SK-N-SH (cell line): Measurements from ENCODE around the gene MAP2. TPM values are rescaled to one million over a fixed set of nuclear protein-coding genes. Genes with fewer than 3 reads are reported as not detected.

Experiments used
- CTCF ChIA-PET: fragments of 300-600, 350-600 bp; formaldehyde crosslinking; extraction: SDS; loops from one replicate; lab custom pipeline; 2021; lab: Yijun Ruan, JAX
- POLR2A ChIA-PET: fragments of 350-600 bp; sonication (Branson Sonifier 250); formaldehyde crosslinking; extraction: SDS; loops from one replicate; lab custom pipeline; 2020; ENCODE audit warnings: antibody characterized with exemption, inconsistent platforms; lab: Yijun Ruan, JAX
- DNase-seq: peaks from one replicate; pipeline ENCODE4 v3.0.0; 2012
- H2AFZ ChIP-seq: fragments of 200-600 bp; sonication (generic); 2 replicates; pipeline ENCODE4 v1.8.1; 2016; ENCODE audit warnings: antibody characterized with exemption, mild to moderate bottlenecking, low read depth
- H3F3A ChIP-seq: fragments of 200-600 bp; sonication (generic); replicated peaks from 2 replicates; pipeline ENCODE3; 2016; ENCODE audit warnings: antibody characterized with exemption, mild to moderate bottlenecking; ENCODE audit not compliant: insufficient read depth
- H3K27ac ChIP-seq, 2 experiments: fragments of 200-500 bp in 1 of 2; fragments of 200-600 bp in 1 of 2; sonication (Bioruptor generic) in 1 of 2; sonication (generic), shearing (Covaris generic) in 1 of 2; 2 replicates each; pipeline versions ENCODE4 v1.5.1 to v1.6.1; 2014 to 2016; ENCODE audit warnings: low read depth in 2 of 2, inconsistent platforms in 1 of 2, low read length in 1 of 2, mild to moderate bottlenecking in 1 of 2, mixed read lengths in 1 of 2
- H3K27me3 ChIP-seq: fragments of 200-600 bp; sonication (generic), shearing (Covaris generic); 2 replicates; pipeline ENCODE4 v1.6.1; 2016; ENCODE audit warnings: mixed run types; ENCODE audit not compliant: insufficient read depth
- H3K36me3 ChIP-seq, 2 experiments: fragments of 200-500 bp in 1 of 2; fragments of 200-600 bp in 1 of 2; sonication (Bioruptor generic) in 1 of 2; sonication (generic) in 1 of 2; replicated peaks in 1 of 2; 2 replicates each; pipeline versions ENCODE3 to v1.5.1; 2014 to 2016; ENCODE audit warnings: low read length in 1 of 2, mild to moderate bottlenecking in 1 of 2; ENCODE audit not compliant: insufficient read depth in 2 of 2, control insufficient read depth in 1 of 2
- H3K4me1 ChIP-seq, 2 experiments: fragments of 200-500 bp in 1 of 2; fragments of 200-600 bp in 1 of 2; sonication (Bioruptor generic) in 1 of 2; sonication (generic), shearing (Covaris generic) in 1 of 2; 2 replicates each; pipeline versions ENCODE4 v1.5.1 to v1.6.1; 2014 to 2016; ENCODE audit warnings: low read depth in 1 of 2, low read length in 1 of 2, mixed run types in 1 of 2; ENCODE audit not compliant: insufficient read depth in 2 of 2, control insufficient read depth in 1 of 2
- H3K4me2 ChIP-seq: fragments of 200-600 bp; sonication (generic), shearing (Covaris generic); 2 replicates; pipeline ENCODE4 v1.6.1; 2017; ENCODE audit warnings: mixed run types
- H3K4me3 ChIP-seq, 2 experiments: fragments of 200-500 bp in 1 of 2; fragments of 200-600 bp in 1 of 2; sonication (Bioruptor generic) in 1 of 2; sonication (generic), shearing (Covaris generic) in 1 of 2; 2 replicates each; pipeline versions ENCODE4 v1.5.1 to v1.8.1; 2014 to 2016; ENCODE audit warnings: low read depth in 2 of 2, inconsistent platforms in 1 of 2, low read length in 1 of 2, mild to moderate bottlenecking in 1 of 2, mixed read lengths in 1 of 2, moderate library complexity in 1 of 2
- H3K79me2 ChIP-seq: fragments of 200-600 bp; sonication (generic); 2 replicates; pipeline ENCODE4 v1.8.1; 2017; ENCODE audit warnings: mild to moderate bottlenecking; ENCODE audit not compliant: insufficient read depth
- H3K9ac ChIP-seq: fragments of 200-600 bp; sonication (generic); 2 replicates; pipeline ENCODE4 v1.6.1; 2017; ENCODE audit warnings: mixed run types
- H3K9me2 ChIP-seq: fragments of 200-600 bp; sonication (generic); 2 replicates; pipeline ENCODE4 v1.6.1; 2017; ENCODE audit warnings: mixed run types
- H3K9me3 ChIP-seq: fragments of 200-600 bp; sonication (generic); 2 replicates; pipeline ENCODE4 v1.6.1; 2017; ENCODE audit warnings: mixed run types, mild to moderate bottlenecking, moderate library complexity
- H4K20me1 ChIP-seq: fragments of 200-600 bp; sonication (generic); 2 replicates; pipeline ENCODE4 v1.6.1; 2017; ENCODE audit warnings: mild to moderate bottlenecking, mixed run types; ENCODE audit not compliant: insufficient read depth
- CTCF ChIP-seq: fragments of 200-600 bp; sonication (generic); IDR thresholded peaks from 2 replicates; pipeline ENCODE4 v1.6.1; 2017; ENCODE audit warnings: antibody characterized with exemption, mild to moderate bottlenecking, moderate library complexity
- FOSL2 ChIP-seq: IDR thresholded peaks from 2 replicates; pipeline ENCODE4 v1.4.0; 2012; ENCODE audit warnings: low read depth, mild to moderate bottlenecking, moderate library complexity, borderline replicate concordance
- FOXJ3 ChIP-seq: sonication (generic); formaldehyde crosslinking; IDR thresholded peaks from 2 replicates; pipeline ENCODE4 v1.5.1; 2020; ENCODE audit warnings: mild to moderate bottlenecking, missing genetic modification reagents
- FOXM1 ChIP-seq: IDR thresholded peaks from 2 replicates; pipeline ENCODE4 v1.4.0; 2012; ENCODE audit warnings: low read depth, mild to moderate bottlenecking
- GABPA ChIP-seq: IDR thresholded peaks from 2 replicates; pipeline ENCODE4 v1.4.0; 2012; ENCODE audit warnings: low read depth, mild to moderate bottlenecking
- GATA2 ChIP-seq: sonication (generic); formaldehyde crosslinking; IDR thresholded peaks from 2 replicates; pipeline ENCODE4 v1.5.0; 2020; ENCODE audit warnings: mild to moderate bottlenecking, missing genetic modification reagents
- IRF3 ChIP-seq: fragments of 150-350 bp; IDR thresholded peaks from 2 replicates; pipeline ENCODE4 v1.6.1; 2016; ENCODE audit warnings: mild to moderate bottlenecking, low read depth, low read length
- JUND ChIP-seq: IDR thresholded peaks from 2 replicates; pipeline ENCODE4 v1.4.0; 2012
- NRF1 ChIP-seq: IDR thresholded peaks from 2 replicates; pipeline ENCODE4 v1.6.1; 2012; ENCODE audit warnings: low read depth, mild to moderate bottlenecking, low read length
- RAD21 ChIP-seq: IDR thresholded peaks from 2 replicates; pipeline ENCODE4 v1.6.1; 2012; ENCODE audit warnings: mild to moderate bottlenecking, low read length
- SIN3A ChIP-seq: IDR thresholded peaks from 2 replicates; pipeline ENCODE4 v1.6.1; 2012; ENCODE audit warnings: low read depth, mild to moderate bottlenecking, low read length, moderate library complexity, borderline replicate concordance
- SMC3 ChIP-seq: IDR thresholded peaks from 2 replicates; pipeline ENCODE4 v1.6.1; 2012; ENCODE audit warnings: low read depth, low read length, improper control_type of control experiment
- TAF1 ChIP-seq: IDR thresholded peaks from 2 replicates; pipeline ENCODE4 v1.6.1; 2012; ENCODE audit warnings: low read depth, mild to moderate bottlenecking, low read length, moderate library complexity, borderline replicate concordance
- TEAD4 ChIP-seq: IDR thresholded peaks from 2 replicates; pipeline ENCODE4 v1.4.0; 2012; ENCODE audit warnings: mild to moderate bottlenecking, borderline replicate concordance; ENCODE audit not compliant: insufficient read depth
- USF2 ChIP-seq: fragments of 150-350 bp; IDR thresholded peaks from 2 replicates; pipeline ENCODE4 v1.6.1; 2017; ENCODE audit warnings: antibody characterized with exemption, low read length, low read depth, borderline replicate concordance
- YY1 ChIP-seq: IDR thresholded peaks from 2 replicates; pipeline ENCODE4 v1.4.0; 2012; ENCODE audit warnings: low read depth, mild to moderate bottlenecking
- ZBTB33 ChIP-seq: IDR thresholded peaks from 2 replicates; pipeline ENCODE4 v1.4.0; 2012; ENCODE audit warnings: low read depth, borderline replicate concordance
- WGBS: methylation state at CpG from one replicate; pipeline ENCODE4 v1.1.6; 2017; ENCODE audit warnings: low lambda C conversion rate; 5-methylcytosine and 5-hydroxymethylcytosine counted together
- polyA plus RNA-seq, 3 experiments: library from polyadenylated mRNA; depleted of rRNA; stranded (reverse); fragments of >200 nt; gene quantifications; 2 replicates each; pipeline ENCODE4 v1.2.3, GENCODE V29; 2012

MAP2 gene
- polyA plus RNA-seq, 1 of the 3 experiments (the other 2 are of a cell fraction): 7.8 TPM

- Histone ChIP-seq H3F3A (no peaks in the 10 kb centered on the region), H3K79me2 (no peaks in the 10 kb centered on the region), H3K4me2 (no peak overlapping the region), H3K27ac (no peak overlapping the region), H3K4me1 (no peaks in the 10 kb centered on the region), H3K9me2 (no peaks in the 10 kb centered on the region), H2AFZ (no peak overlapping the region), H4K20me1 (no peaks in the 10 kb centered on the region), H3K4me3 (no peak overlapping the region), H3K36me3 (peaks cover 0 to 7% of the 10 kb centered on the region in 2 experiments), H3K27me3 (no peaks in the 10 kb centered on the region), H3K9me3 (0 out of 2 replicates have a peak, but pooled peaks cover 10% of the 10 kb centered on the region), H3K9ac (no peak overlapping the region)
- POLR2A ChIA-PET: no interaction called here
- CTCF ChIA-PET: interaction anchor here (0.7 to 2.5 kb wide), 2 partner anchors 10 to 79 kb away, joined by 3 to 10 read pairs; partner anchors contain the start of gene MAP2
- TF ChIP-seq RAD21 (no peak), JUND (no peak), SIN3A (no peak), FOXM1 (no peak), GABPA (no peak), ZBTB33 (no peak), FOXJ3 (no peak), GATA2 (no peak), USF2 (no peak), TAF1 (no peak), IRF3 (no peak), YY1 (no peak), CTCF (no peak), NRF1 (no peak), FOSL2 (no peak), SMC3 (no peak), TEAD4 (no peak)
- 63% methylated on average over 1 of the region's 1 CpG for WGBS
- no peak for DNase-seq
These were observed 10.4 kb upstream of the MAP2 start for GRCh38 chr2:209413311-209414014.
